Measurements from ENCODE around the gene MYH13. TPM values are rescaled to one million over a fixed set of nuclear protein-coding genes. Genes with fewer than 3 reads are reported as not detected.

The MYH13 gene
- total RNA-seq (2014; rRNA removed; shearing (Covaris generic)) (not detected in 2 replicates), total RNA-seq (2022) (not detected in 2 replicates), Bru-seq, nascent RNA (not detected), BruChase-seq, experiment 1, labeled RNA remaining after a 6-hour chase (not detected), BruChase-seq, experiment 2, labeled RNA remaining after a 2-hour chase (not detected)
- long read RNA-seq, result 0 reads

DNA sequence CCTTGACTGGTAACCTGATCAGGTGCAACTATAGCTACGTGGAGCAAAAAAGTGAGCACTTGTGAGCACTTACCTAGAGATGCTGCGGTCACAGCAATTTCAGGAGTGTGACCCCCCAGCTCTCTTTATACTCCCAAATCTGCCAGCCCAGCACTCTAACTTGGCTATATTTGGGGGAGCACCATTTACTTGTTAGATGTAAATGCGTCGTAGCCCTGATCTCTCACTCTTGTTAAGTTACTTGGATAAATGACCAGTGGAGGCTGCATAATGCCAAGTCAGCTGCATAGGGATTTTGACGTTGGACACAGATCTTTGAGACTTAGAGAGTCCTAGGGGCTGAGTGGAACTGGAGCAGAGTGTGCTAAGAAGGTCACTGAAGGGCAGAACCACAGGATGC, at the start of gene MYH13:
MYH13 (minus strand) TSS at position 101 of the 400 bp plus-strand sequence. CDS start 8,476 bp downstream, outside the sequence.
- intact Hi-C loops (cut with micrococcal nuclease; ENCODE audit: unreplicated experiment), result no loop called here
- no peak for DNase-seq (ENCODE audit: low spot score)
- Histone ChIP-seq H3K27ac (ENCODE audit: low read depth, low read length, poor library complexity, severe bottlenecking) (no peak within 1 kb of the TSS), H3K36me3 (ENCODE audit: insufficient read depth, low read length) (no peaks in the 10 kb centered on the region), H3K9me3 (ENCODE audit: low read length) (no peaks in the 10 kb centered on the region), H3K79me2 (ENCODE audit: insufficient read depth, low read depth, low read length) (no peaks in the 10 kb centered on the region), H3K4me2 (ENCODE audit: low read length) (no peak within 1 kb of the TSS), H4K20me1 (ENCODE audit: insufficient read depth, low read length) (no peaks in the 10 kb centered on the region), H3K9me2 (ENCODE audit: insufficient read depth, low read length) (no peaks in the 10 kb centered on the region), H2AFZ (ENCODE audit: low read length) (no peak within 1 kb of the TSS), H3K4me1 (ENCODE audit: insufficient read depth, low read length, poor library complexity, severe bottlenecking) (no peaks in the 10 kb centered on the region), H3K4me3 (ENCODE audit: low read depth, low read length, poor library complexity, severe bottlenecking) (no peak within 1 kb of the TSS)
- CTCF ChIA-PET (ENCODE audit: unreplicated experiment), result no interaction called here
- no TSS peak for BruUV-seq (replicated peaks)
- POLR2A ChIA-PET, result no interaction called here
- TF ChIP-seq EZH2phosphoT487 (IDR thresholded peaks at IDR 0.05; ENCODE audit: borderline replicate concordance, low read depth, low read length), result no peak
- TF ChIP-seq, protein P1, sequence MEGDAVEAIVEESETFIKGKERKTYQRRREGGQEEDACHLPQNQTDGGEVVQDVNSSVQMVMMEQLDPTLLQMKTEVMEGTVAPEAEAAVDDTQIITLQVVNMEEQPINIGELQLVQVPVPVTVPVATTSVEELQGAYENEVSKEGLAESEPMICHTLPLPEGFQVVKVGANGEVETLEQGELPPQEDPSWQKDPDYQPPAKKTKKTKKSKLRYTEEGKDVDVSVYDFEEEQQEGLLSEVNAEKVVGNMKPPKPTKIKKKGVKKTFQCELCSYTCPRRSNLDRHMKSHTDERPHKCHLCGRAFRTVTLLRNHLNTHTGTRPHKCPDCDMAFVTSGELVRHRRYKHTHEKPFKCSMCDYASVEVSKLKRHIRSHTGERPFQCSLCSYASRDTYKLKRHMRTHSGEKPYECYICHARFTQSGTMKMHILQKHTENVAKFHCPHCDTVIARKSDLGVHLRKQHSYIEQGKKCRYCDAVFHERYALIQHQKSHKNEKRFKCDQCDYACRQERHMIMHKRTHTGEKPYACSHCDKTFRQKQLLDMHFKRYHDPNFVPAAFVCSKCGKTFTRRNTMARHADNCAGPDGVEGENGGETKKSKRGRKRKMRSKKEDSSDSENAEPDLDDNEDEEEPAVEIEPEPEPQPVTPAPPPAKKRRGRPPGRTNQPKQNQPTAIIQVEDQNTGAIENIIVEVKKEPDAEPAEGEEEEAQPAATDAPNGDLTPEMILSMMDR (conservative IDR thresholded peaks at IDR 0.05; ENCODE audit: low read length), result no peak

- Histone ChIP-seq H3K9me3 (ENCODE audit: low read length) (no peaks in the 10 kb centered on the region), H3K4me1 (ENCODE audit: insufficient read depth, low read length, poor library complexity, severe bottlenecking) (no peaks in the 10 kb centered on the region), H2AFZ (ENCODE audit: low read length) (no peak within 1 kb of the TSS), H3K27ac (ENCODE audit: low read depth, low read length, poor library complexity, severe bottlenecking) (no peak within 1 kb of the TSS), H3K79me2 (ENCODE audit: insufficient read depth, low read depth, low read length) (no peaks in the 10 kb centered on the region), H3K4me2 (ENCODE audit: low read length) (no peak within 1 kb of the TSS), H3K36me3 (ENCODE audit: insufficient read depth, low read length) (no peaks in the 10 kb centered on the region), H4K20me1 (ENCODE audit: insufficient read depth, low read length) (no peaks in the 10 kb centered on the region), H3K9me2 (ENCODE audit: insufficient read depth, low read length) (no peaks in the 10 kb centered on the region), H3K4me3 (ENCODE audit: low read depth, low read length, poor library complexity, severe bottlenecking) (no peak within 1 kb of the TSS)
- intact Hi-C loops (cut with micrococcal nuclease; ENCODE audit: unreplicated experiment), result no loop called here
- no TSS peak for BruUV-seq (replicated peaks)
- TF ChIP-seq, protein P1 (conservative IDR thresholded peaks at IDR 0.05; ENCODE audit: low read length), result no peak
- no peak for TF ChIP-seq EZH2phosphoT487 (IDR thresholded peaks at IDR 0.05; ENCODE audit: borderline replicate concordance, low read depth, low read length)
- DNase-seq (ENCODE audit: low spot score), result no peak
- ChIA-PET CTCF (ENCODE audit: unreplicated experiment) (no interaction called here), POLR2A (interaction anchor here (1.0 kb wide), 1 partner anchor 14 kb away, joined by 4 read pairs; no protein-coding TSS in a partner anchor)
Observed at GRCh38 chr17:10421900-10422542, 49.2 kb upstream of the MYH13 start, which contains the start of gene MYH8. TSS of gene MYH8 (minus strand) at chr17:10421950. CDS start at chr17:10420227, 1,723 bp downstream.

- no peaks in the 10 kb centered on the region for H3K4me1 ChIP-seq (ENCODE audit: insufficient read depth, low read length, poor library complexity, severe bottlenecking)
- POLR2A ChIA-PET, result interaction anchor here (0.5 to 1.0 kb wide), 2 partner anchors 15 to 1451 kb away, joined by 4 to 6 read pairs; no protein-coding TSS in a partner anchor
- H3K4me2 ChIP-seq (ENCODE audit: low read length), result no peak overlapping the region
- no peak overlapping the region for H3K27ac ChIP-seq (ENCODE audit: low read depth, low read length, poor library complexity, severe bottlenecking)
- intact Hi-C loops (cut with micrococcal nuclease; ENCODE audit: unreplicated experiment), result no loop called here
- H3K4me3 ChIP-seq (ENCODE audit: low read depth, low read length, poor library complexity, severe bottlenecking), result no peak overlapping the region
- no peak overlapping the region for H2AFZ ChIP-seq (ENCODE audit: low read length)
- TF ChIP-seq, protein P1 (conservative IDR thresholded peaks at IDR 0.05; ENCODE audit: low read length), result no peak
- TF ChIP-seq EZH2phosphoT487 (IDR thresholded peaks at IDR 0.05; ENCODE audit: borderline replicate concordance, low read depth, low read length), result no peak
- BruUV-seq (replicated peaks), result no TSS peak
- H3K9me3 ChIP-seq (ENCODE audit: low read length), result no peaks in the 10 kb centered on the region
- H4K20me1 ChIP-seq (ENCODE audit: insufficient read depth, low read length), result no peaks in the 10 kb centered on the region
- DNase-seq (ENCODE audit: low spot score), result no peak
- H3K36me3 ChIP-seq (ENCODE audit: insufficient read depth, low read length), result no peaks in the 10 kb centered on the region
- CTCF ChIA-PET (ENCODE audit: unreplicated experiment), result no interaction called here
- H3K9me2 ChIP-seq (ENCODE audit: insufficient read depth, low read length), result no peaks in the 10 kb centered on the region
- no peaks in the 10 kb centered on the region for H3K79me2 ChIP-seq (ENCODE audit: insufficient read depth, low read depth, low read length)
Observed at GRCh38 chr17:10421211-10421610, 48.4 kb upstream of the MYH13 start.
